K562 (cell line): Measurements from ENCODE around the gene COL9A3.

Experiments
- NFE2 ChIP-seq: IDR thresholded peaks from 2 replicates; pipeline ENCODE4 v1.6.1; 2014; ENCODE audit warnings: antibody characterized with exemption, low read depth
- RFX5 ChIP-seq: IDR thresholded peaks from 2 replicates; pipeline ENCODE4 v1.6.1; 2011; ENCODE audit warnings: low read depth, mild to moderate bottlenecking, improper control_type of control experiment, low read length

DNA sequence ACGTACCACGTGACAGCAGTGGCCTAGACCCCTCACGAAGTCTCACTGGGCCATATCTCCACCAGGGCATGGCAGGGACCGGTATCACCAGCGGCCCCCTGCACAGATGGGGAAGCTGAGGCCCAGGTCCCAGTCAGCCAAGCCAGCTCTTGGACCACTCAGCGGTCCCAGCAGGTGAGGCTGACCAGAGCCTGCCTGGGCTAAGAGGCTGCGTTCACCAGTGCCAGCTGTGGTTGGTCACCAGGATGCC lies 23.2 kb upstream of the COL9A3 start:
- no peak for TF ChIP-seq RFX5
- TF ChIP-seq NFE2 = no peak
